Smooth muscle cell (in vitro differentiated cells): ENCODE measurements around the gene LRRC34. TPM values are rescaled to one million over a fixed set of nuclear protein-coding genes. Genes with fewer than 3 reads are reported as not detected.

Experiments
- DNase-seq: peaks from one replicate; lab custom pipeline; 2025; ENCODE audit not compliant: unreplicated experiment; lab: John Stamatoyannopoulos, UW
- H2AFZ ChIP-seq: fragments of 200-600 bp; sonication (generic); 2 replicates; pipeline ENCODE4 v1.6.0; 2016; ENCODE audit warnings: antibody characterized with exemption, low read depth, mild to moderate bottlenecking
- H3F3A ChIP-seq: fragments of 200-600 bp; sonication (generic); 2 replicates; pipeline ENCODE4 v1.6.0; 2017; ENCODE audit warnings: antibody characterized with exemption, low read depth
- H3K27ac ChIP-seq: fragments of 200-600 bp; sonication (generic); 2 replicates; pipeline ENCODE4 v1.5.1; 2016; ENCODE audit warnings: low read depth, mild to moderate bottlenecking
- H3K27me3 ChIP-seq: fragments of 200-600 bp; sonication (generic); 2 replicates; pipeline ENCODE4 v1.6.1; 2016; ENCODE audit warnings: low read depth, mild to moderate bottlenecking
- H3K36me3 ChIP-seq: fragments of 200-600 bp; sonication (generic); 2 replicates; pipeline ENCODE4 v1.5.1; 2016; ENCODE audit warnings: low read depth
- H3K4me1 ChIP-seq: fragments of 200-600 bp; sonication (generic); 2 replicates; pipeline ENCODE4 v1.5.1; 2016; ENCODE audit warnings: low read depth
- H3K4me2 ChIP-seq: fragments of 200-600 bp; sonication (generic); 2 replicates; pipeline ENCODE4 v1.6.0; 2016; ENCODE audit warnings: mild to moderate bottlenecking
- H3K4me3 ChIP-seq: fragments of 200-600 bp; sonication (generic); 2 replicates; pipeline ENCODE4 v1.5.1; 2016; ENCODE audit warnings: mild to moderate bottlenecking
- H3K79me2 ChIP-seq: fragments of 200-600 bp; sonication (generic); 2 replicates; pipeline ENCODE4 v1.6.0; 2016; ENCODE audit warnings: low read depth, mild to moderate bottlenecking
- H3K9ac ChIP-seq: fragments of 200-600 bp; sonication (generic); 2 replicates; pipeline ENCODE4 v1.6.0; 2016; ENCODE audit warnings: low read depth
- H3K9me3 ChIP-seq: fragments of 200-600 bp; sonication (generic); replicated peaks from 2 replicates; pipeline ENCODE4 v1.5.1; 2016; ENCODE audit warnings: low read depth
- H4K20me1 ChIP-seq: fragments of 200-600 bp; sonication (generic); 2 replicates; pipeline ENCODE4 v1.6.0; 2016; ENCODE audit warnings: low read depth
- whole genome bisulfite sequencing: methylation state at CpG from one replicate; pipeline ENCODE4 v1.1.7; 2016; ENCODE audit warnings: low lambda C conversion rate; 5-methylcytosine and 5-hydroxymethylcytosine counted together
- polyA plus RNA-seq: library from polyadenylated mRNA; unstranded; fragments of >200 nt; fragmentation: Nextera tagmentation; extraction: Ambion mirVana; gene quantifications from 2 replicates; pipeline ENCODE4 v1.2.1, GENCODE V29; 2016
- total RNA-seq: library from RNA; depleted of rRNA; stranded (reverse); fragments of >200 nt; gene quantifications from 2 replicates; pipeline ENCODE4 v1.2.3, GENCODE V29; 2014
- TF ChIP-seq, protein P1 (sequence below): fragments of 200-600 bp; sonication (generic); IDR thresholded peaks from 2 replicates; pipeline ENCODE4 v1.5.1; 2017; ENCODE audit warnings: borderline replicate concordance, mild to moderate bottlenecking, antibody characterized with exemption; ENCODE audit not compliant: insufficient read depth, poor library complexity, severe bottlenecking

LRRC34 gene
- total and polyA plus RNA-seq, 2 experiments from 2014 or later = 1.8 to 2.5 TPM

DNA sequence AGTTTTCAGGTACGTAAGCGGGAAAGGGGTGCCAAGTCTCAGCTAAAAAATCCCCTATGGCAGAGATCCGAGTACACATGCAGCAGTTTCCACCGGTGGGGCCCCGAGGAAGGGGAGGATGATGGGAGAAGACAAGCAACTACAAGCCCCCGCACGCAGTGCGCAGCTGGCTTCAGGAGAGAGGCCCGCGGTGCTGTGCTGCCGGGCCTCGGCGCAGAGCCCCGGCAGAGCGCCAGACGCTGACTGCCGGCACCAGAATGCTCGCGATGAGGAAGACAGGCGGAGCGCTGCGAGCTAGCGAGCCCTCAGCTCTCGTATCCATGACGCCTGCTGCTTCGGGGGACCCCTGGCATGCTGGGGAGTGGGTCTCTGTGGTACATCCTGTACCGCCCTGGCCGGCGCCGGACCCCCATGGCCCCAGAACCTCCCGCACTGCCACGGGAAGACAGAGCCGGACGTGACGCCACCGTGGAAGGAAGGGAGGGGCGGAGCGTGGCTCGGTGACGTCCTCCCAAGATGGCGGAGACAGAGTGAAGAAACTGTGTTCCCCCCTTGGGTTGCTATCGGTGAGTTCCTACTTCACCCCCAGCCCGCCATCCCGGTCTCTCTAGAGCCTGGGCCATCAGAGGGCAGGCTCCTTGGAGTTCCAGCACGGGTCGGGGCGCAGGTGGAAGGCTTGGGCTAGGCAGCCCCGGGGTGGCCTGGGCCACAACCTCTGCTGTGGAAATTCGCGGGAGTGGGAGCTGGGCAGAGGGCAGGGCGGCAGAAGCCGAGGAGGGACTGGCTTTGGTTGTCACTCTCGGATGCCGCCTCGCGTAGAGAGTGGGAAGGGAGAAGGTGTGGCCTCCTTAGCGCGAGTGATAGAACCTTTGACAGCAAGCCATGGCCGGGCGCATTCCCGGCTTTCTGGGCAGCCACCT is 39.5 kb downstream of the LRRC34 start, which contains the start of gene MYNN:
TSS of gene MYNN (plus strand) at position 500 of the 920 bp plus-strand sequence. CDS start 900 bp downstream, outside the sequence.
- peak within 1 kb of the TSS; percentile 97 for H3K27ac ChIP-seq
- no peaks in the 10 kb centered on the region for H3K9me3 ChIP-seq
- peaks cover 7% of the 10 kb centered on the region for H3K36me3 ChIP-seq
- H3K9ac ChIP-seq = peak within 1 kb of the TSS; percentile 98
- H3K4me2 ChIP-seq = peak within 1 kb of the TSS; percentile 99
- peaks cover 7% of the 10 kb centered on the region for H3K4me1 ChIP-seq
- H3K79me2 ChIP-seq = peaks cover 26% of the 10 kb centered on the region
- DNase-seq = peak; percentile 88
- TF ChIP-seq, protein P1, sequence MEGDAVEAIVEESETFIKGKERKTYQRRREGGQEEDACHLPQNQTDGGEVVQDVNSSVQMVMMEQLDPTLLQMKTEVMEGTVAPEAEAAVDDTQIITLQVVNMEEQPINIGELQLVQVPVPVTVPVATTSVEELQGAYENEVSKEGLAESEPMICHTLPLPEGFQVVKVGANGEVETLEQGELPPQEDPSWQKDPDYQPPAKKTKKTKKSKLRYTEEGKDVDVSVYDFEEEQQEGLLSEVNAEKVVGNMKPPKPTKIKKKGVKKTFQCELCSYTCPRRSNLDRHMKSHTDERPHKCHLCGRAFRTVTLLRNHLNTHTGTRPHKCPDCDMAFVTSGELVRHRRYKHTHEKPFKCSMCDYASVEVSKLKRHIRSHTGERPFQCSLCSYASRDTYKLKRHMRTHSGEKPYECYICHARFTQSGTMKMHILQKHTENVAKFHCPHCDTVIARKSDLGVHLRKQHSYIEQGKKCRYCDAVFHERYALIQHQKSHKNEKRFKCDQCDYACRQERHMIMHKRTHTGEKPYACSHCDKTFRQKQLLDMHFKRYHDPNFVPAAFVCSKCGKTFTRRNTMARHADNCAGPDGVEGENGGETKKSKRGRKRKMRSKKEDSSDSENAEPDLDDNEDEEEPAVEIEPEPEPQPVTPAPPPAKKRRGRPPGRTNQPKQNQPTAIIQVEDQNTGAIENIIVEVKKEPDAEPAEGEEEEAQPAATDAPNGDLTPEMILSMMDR = no peak
- under 1% methylated on average over 59 of the region's 61 CpGs for WGBS
- H3K27me3 ChIP-seq = no peaks in the 10 kb centered on the region
- H2AFZ ChIP-seq = peak within 1 kb of the TSS; percentile 92
- peaks cover 24% of the 10 kb centered on the region for H4K20me1 ChIP-seq
- H3F3A ChIP-seq = peaks cover 21% of the 10 kb centered on the region
- H3K4me3 ChIP-seq = peak within 1 kb of the TSS; percentile 78

DNA sequence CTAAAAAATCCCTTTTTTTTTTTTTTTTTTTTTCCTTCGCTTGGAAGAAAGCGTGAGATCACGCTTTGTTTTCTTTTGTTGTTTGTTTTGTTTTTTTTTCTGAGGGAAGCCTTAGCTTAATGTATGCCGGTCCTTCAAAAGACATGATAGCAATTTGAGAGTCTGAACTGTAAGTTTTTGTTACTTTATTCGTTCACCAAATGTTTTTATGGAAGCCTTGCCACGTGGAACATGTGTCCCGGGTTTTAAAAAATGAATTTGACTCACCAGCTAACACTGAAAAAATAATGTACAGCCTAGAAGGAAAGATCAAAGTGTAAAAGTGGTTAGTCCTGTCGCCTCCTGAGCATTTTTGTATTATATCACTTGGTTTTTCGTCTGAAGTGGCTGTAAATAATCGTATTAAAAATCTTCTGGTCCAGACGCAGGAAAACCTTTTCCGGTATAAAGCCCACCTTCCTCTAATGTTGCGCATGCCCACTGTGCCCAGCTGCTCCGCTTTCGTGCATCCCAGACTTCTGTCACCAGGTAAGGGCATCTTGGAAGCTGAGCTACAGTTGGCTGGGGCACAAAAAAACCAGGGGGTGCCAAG is 40.3 kb downstream of the LRRC34 start:
- no peaks in the 10 kb centered on the region for H3K9me3 ChIP-seq
- peaks cover 26% of the 10 kb centered on the region for H3K79me2 ChIP-seq
- H3K27ac ChIP-seq = peak overlapping the region; percentile 97
- peak; percentile 67 for DNase-seq
- WGBS = under 1% methylated on average over 15 of the region's 15 CpGs
- no peaks in the 10 kb centered on the region for H3K27me3 ChIP-seq
- H4K20me1 ChIP-seq = peaks cover 24% of the 10 kb centered on the region
- peak overlapping the region; percentile 92 for H2AFZ ChIP-seq
- peaks cover 7% of the 10 kb centered on the region for H3K4me1 ChIP-seq
- H3K36me3 ChIP-seq = peaks cover 7% of the 10 kb centered on the region
- H3K4me3 ChIP-seq = peak overlapping the region; percentile 78
- peaks cover 23% of the 10 kb centered on the region for H3F3A ChIP-seq
- peak overlapping the region; percentile 98 for H3K9ac ChIP-seq
- H3K4me2 ChIP-seq = peak overlapping the region; percentile 99
- TF ChIP-seq, protein P1 = no peak

DNA sequence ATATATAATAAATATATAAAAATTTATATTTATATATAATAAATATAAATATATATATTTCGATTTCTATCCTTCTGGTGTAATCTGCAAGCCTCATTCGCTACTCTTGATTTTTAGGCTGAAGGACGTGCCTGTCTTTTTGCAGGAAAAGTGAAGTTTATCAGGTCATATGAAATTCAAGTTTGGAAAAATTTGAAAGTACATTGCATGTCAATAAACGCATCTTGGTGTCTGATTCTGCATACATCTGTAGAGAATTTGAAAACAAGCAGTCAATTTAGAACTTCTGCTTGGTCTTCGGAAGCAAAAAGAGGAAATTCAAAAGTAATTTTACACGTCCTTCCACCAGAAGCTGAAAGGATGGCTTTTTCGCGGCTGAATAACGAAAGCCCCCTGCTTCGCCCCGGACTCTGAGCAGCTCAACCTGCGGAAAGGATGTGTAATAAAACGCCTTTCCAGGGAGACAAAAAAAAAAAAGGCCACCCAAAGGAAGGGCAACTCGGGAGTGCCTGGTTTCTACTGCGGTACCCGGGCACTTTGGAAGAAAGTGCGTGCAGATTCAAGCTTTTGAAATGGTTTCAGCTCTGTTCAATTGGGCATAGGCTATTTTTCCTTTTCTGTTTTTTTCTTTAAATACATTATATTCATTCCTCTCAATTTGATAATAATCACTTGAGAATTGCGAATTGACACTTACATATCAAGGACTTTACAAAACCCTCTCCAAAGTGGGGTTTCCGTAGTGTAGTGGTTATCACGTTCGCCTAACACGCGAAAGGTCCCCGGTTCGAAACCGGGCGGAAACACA is 41.0 kb downstream of the LRRC34 start:
- peaks cover 18% of the 10 kb centered on the region for H4K20me1 ChIP-seq
- peaks cover 7% of the 10 kb centered on the region for H3K36me3 ChIP-seq
- H3K9ac ChIP-seq = peak overlapping the region; percentile 98
- DNase-seq = no peak
- peak overlapping the region; percentile 97 for H3K27ac ChIP-seq
- peaks cover 23% of the 10 kb centered on the region for H3F3A ChIP-seq
- peak overlapping the region; percentile 99 for H3K4me2 ChIP-seq
- H3K79me2 ChIP-seq = peaks cover 26% of the 10 kb centered on the region
- 1% methylated on average over 27 of the region's 27 CpGs for WGBS
- H2AFZ ChIP-seq = peak overlapping the region; percentile 92
- H3K27me3 ChIP-seq = no peaks in the 10 kb centered on the region
- H3K4me3 ChIP-seq = peak overlapping the region; percentile 78
- peaks cover 7% of the 10 kb centered on the region for H3K4me1 ChIP-seq
- no peaks in the 10 kb centered on the region for H3K9me3 ChIP-seq
- TF ChIP-seq, protein P1 = no peak
